GM12874 (cell line): ENCODE measurements around the gene SPRY1.

Source experiments
- TF ChIP-seq, protein P1 (sequence below): IDR thresholded peaks from 2 replicates; pipeline ENCODE4 v1.5.1; 2011; ENCODE audit warnings: low read depth, mild to moderate bottlenecking, control low read depth, low read length, moderate library complexity; ENCODE audit not compliant: insufficient read depth

SPRY1 gene

DNA sequence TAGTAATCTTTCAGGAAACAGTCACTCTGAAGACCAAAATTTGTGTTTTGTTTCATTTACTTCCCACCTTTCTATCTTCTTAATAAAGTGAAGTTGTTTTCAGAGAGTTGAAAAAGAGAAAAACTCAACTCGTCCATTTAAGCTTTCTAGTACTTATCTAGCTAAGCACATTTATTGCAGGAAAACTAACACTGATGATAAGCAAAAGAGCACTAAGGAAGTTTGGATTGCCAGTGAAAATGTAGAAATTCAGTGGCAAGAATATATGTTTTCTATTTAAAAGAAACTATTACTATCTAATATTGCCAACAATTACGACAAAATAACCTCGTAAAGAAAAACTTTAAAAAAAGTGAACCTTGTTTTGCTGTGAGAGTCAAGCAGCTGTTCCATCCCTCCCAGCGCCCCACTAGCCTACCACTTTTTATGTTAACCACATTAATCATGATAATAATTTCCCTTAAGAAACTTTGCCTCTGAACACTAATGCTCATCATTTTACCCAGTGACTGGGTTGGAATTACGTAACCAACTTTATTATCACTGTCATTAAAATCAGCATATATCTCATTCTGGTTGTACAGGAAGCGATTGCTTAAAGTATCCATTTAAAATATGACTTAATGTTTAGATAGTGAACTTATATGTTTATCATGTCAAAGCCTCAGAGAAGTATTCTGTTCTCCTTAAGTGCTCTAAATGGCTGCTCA lies 24.8 kb downstream of the SPRY1 start:
- TF ChIP-seq, protein P1, sequence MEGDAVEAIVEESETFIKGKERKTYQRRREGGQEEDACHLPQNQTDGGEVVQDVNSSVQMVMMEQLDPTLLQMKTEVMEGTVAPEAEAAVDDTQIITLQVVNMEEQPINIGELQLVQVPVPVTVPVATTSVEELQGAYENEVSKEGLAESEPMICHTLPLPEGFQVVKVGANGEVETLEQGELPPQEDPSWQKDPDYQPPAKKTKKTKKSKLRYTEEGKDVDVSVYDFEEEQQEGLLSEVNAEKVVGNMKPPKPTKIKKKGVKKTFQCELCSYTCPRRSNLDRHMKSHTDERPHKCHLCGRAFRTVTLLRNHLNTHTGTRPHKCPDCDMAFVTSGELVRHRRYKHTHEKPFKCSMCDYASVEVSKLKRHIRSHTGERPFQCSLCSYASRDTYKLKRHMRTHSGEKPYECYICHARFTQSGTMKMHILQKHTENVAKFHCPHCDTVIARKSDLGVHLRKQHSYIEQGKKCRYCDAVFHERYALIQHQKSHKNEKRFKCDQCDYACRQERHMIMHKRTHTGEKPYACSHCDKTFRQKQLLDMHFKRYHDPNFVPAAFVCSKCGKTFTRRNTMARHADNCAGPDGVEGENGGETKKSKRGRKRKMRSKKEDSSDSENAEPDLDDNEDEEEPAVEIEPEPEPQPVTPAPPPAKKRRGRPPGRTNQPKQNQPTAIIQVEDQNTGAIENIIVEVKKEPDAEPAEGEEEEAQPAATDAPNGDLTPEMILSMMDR, result no peak

DNA sequence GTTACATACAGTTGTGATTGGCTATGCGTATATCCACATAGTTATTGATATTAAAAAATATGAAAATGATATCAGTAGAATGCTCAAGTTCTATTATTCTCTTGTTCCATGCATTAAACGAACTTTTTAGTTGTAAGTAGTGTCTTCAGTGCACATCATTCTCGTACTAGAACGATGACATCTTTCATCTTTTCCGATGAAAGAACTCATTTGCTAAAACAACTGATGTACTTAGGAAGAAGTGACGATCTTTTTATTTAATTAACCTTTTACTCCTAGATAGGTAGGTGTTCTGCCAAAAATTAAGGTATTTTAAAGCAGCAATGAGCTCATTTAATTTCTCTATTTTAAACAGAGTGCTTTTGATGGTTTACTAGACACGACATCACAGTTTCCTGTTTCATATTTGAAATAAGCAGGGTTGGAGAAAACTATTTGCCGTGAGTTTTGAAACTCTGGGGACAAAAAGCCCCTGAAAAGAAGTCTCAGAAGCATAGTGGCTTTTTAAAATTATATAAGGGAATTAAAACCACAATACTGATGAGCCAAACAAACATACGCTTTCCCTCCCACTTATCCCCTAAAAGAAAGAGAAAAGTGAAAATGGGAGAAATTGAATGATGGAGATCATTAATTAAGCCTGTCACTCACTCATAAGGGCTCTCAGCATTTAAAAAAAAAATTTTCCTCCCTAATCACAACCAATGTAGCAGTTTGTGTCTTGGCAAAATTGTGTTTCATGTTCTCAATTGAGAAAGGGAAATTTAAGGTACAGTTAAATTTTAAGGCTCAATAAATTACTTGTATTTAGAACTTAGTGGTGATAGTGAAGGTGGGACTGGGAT lies 25.6 kb downstream of the SPRY1 start:
- TF ChIP-seq, protein P1, result no peak

DNA sequence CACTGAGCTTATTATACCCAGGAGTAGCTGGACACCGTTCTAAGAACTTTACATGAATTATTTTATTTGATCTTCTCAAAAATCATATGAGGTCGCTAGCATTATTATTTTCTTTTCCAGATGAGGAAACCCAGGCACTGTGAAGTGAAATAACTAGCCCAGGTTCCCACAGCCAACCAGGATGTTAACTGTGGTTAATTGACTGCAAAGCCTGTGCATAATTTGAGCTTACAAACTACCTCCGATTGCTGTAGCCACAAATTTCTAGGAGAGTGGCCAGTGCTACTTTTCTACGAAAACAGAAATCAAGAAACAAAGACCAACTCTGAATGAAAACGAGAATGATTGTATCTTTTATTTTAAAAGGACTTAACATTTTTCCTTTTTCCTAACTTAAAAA lies 27.2 kb downstream of the SPRY1 start:
- TF ChIP-seq, protein P1, result no peak

DNA sequence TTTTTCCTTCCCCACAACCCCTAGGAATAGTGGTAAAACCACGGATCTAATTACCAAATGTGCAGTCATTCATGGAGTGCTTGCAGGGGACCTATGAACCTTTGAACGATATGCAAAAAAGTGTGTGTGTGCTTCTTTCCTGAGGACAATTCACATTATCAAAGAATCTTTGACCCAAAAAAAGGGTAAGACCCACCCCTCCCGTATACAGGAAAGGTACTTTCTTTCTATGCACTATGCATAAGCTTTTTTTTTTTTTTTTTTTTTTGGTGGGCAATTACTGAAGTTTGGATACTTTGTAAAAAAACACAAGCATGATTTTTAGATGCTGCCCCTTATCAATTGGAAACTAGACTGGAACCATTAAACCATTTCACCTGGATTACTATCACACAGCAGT lies 31.4 kb downstream of the SPRY1 start:
- TF ChIP-seq, protein P1, result no peak

DNA sequence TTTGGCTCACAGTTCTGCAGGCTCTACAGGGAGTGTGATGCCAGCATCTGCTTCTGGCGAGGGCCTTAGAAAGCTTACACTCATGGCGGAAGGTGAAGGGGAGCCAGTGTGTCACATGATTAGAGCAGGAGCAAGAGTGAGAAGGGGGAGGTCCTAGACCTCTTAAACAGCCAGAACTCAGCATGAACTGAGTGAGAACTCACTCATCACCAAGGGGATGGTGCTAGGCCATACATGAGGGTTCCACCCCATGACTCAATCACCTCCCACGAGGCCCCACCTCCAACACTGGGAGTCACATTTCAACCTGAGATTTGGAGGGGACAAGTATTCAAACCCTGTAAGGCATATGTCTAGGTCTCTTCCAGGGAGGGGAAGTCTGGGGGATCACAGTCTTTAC lies 33.4 kb downstream of the SPRY1 start:
- TF ChIP-seq, protein P1, result no peak

DNA sequence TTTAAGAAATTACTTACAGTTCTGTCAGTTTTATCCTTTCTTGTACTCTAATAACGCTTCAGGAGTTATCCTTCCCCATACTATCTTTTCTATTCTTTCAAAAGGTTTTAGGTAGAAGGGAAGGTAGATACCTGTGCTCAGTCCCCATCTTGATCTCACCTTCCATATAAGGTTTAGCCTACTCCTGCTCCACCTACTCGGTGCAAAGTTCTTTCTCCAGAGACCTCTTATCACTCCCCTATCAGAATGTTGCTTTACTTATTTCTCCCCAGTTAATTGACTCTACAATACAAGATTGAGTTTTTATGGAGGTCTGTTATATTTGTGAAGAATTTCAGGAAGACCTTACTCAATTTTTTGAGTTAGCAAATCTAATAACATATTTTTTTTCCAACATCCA lies 33.9 kb downstream of the SPRY1 start:
- TF ChIP-seq, protein P1, result no peak

DNA sequence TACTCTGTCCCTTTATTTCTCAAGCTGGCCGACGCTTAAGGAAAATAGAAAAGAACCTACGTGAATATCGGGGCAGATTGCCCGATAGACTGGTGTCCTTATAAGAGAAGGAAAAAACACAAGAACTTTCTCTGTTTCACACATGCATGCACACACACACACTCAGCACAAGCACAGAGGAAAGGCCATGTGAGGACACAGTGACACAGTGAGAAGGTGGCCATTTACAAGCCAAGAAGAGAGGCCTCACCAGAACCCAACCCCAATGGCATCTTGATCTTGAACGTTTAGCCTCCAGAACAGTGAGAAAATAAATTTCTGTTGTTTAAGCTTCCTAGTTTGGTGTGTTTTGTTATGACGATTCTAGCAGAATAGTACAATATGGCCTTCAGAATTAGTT lies 37.0 kb downstream of the SPRY1 start:
- TF ChIP-seq, protein P1, result no peak
